ENCODE results near the gene CA12.

The CA12 gene

DNA sequence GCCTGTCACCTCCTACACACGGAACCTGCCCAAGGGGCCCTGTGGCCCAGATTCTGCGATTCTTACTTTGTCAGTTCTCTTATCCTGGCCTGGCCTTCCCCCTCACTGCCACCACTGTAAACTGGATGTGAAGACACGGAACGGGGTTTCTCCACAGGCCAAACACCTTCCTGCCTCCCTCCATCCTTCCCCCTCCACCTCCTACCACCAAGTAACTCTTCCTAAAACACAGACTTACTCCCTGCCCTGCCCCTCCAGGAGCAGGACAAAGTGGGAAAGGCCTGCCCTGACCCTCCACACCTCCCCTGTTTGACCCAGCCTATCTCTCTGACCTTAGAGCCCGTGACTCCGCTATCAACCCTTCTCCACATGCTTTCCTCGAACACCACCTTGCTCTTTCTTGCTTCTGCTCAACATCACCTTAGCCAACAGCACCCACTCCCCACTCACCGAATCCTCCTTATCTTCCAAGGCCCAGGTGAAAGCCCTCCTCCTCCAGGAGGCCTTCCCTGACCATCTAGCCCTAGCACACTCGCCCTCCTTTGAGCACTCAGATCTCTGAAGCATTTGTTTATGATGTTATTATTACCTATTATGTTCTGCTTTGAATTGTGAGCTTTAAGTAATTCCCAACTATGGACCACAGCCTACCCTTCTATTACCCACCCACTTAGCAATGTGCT lies 7.6 kb downstream of the CA12 start:
- DNase-seq (ENCODE audit: low spot score) (peak; percentile 38), ATAC-seq (ENCODE audit: low read depth) (no peak)
- Histone ChIP-seq H3K27me3 (ENCODE audit: insufficient read depth, poor library complexity, severe bottlenecking) (no peaks in the 10 kb centered on the region), H3K4me3 (ENCODE audit: severe bottlenecking) (no peak overlapping the region), H3K4me1 (ENCODE audit: insufficient read depth, poor library complexity, severe bottlenecking) (peaks cover 44% of the 10 kb centered on the region), H3K9me3 (ENCODE audit: severe bottlenecking) (no peaks in the 10 kb centered on the region), H3K36me3 (ENCODE audit: low read depth) (peaks cover 8% of the 10 kb centered on the region; the same call in 1 of the 2 replicates), H3K27ac (ENCODE audit: poor library complexity, severe bottlenecking) (peak overlapping the region; percentile 81)
- TF ChIP-seq CTCF (IDR thresholded peaks at IDR 0.05; ENCODE audit: poor library complexity, severe bottlenecking): no peak

DNA sequence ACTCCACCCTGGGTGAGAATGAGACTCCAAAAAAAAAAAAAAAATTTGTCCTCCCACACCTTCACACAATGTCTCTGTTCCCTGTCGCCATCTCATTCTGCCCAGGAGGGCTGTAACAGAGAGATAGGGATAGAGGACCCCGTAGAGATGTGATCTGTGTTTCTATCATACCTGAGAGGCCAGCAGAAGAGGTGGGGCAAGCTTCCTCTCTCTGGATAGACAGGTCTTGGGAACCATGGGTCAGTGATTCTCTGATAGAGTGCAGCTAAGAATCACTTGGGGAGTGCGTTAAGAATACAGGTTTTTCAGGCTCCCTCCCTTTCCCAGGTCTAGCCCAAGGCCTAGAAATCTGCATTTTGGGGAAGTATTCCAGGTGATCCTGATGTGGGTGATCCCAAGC lies 8.3 kb downstream of the CA12 start:
- TF ChIP-seq CTCF (IDR thresholded peaks at IDR 0.05; ENCODE audit: poor library complexity, severe bottlenecking): no peak
- Histone ChIP-seq H3K36me3 (ENCODE audit: low read depth) (peaks cover 9% of the 10 kb centered on the region; the same call in 1 of the 2 replicates), H3K9me3 (ENCODE audit: severe bottlenecking) (no peaks in the 10 kb centered on the region), H3K27ac (ENCODE audit: poor library complexity, severe bottlenecking) (peak overlapping the region; percentile 81), H3K4me1 (ENCODE audit: insufficient read depth, poor library complexity, severe bottlenecking) (peaks cover 42% of the 10 kb centered on the region), H3K4me3 (ENCODE audit: severe bottlenecking) (no peak overlapping the region), H3K27me3 (ENCODE audit: insufficient read depth, poor library complexity, severe bottlenecking) (no peaks in the 10 kb centered on the region)
- peak; percentile 20 for DNase-seq (ENCODE audit: low spot score)
- no peak for ATAC-seq (ENCODE audit: low read depth)

GRCh38 chr15:63372753-63373152 lies 8.9 kb downstream of the CA12 start:
- no peak overlapping the region for H3K4me3 ChIP-seq (ENCODE audit: severe bottlenecking)
- no peak for TF ChIP-seq CTCF (IDR thresholded peaks at IDR 0.05; ENCODE audit: poor library complexity, severe bottlenecking)
- no peak for ATAC-seq (ENCODE audit: low read depth)
- H3K27me3 ChIP-seq (ENCODE audit: insufficient read depth, poor library complexity, severe bottlenecking): no peaks in the 10 kb centered on the region
- H3K4me1 ChIP-seq (ENCODE audit: insufficient read depth, poor library complexity, severe bottlenecking): peaks cover 46% of the 10 kb centered on the region
- no peaks in the 10 kb centered on the region for H3K9me3 ChIP-seq (ENCODE audit: severe bottlenecking)
- H3K36me3 ChIP-seq (ENCODE audit: low read depth): peaks cover 9% of the 10 kb centered on the region; the same call in 1 of the 2 replicates
- DNase-seq (ENCODE audit: low spot score): peak; percentile 55
- peak overlapping the region; percentile 81 for H3K27ac ChIP-seq (ENCODE audit: poor library complexity, severe bottlenecking)

GRCh38 chr15:63372018-63372705 lies 9.5 kb downstream of the CA12 start:
- TF ChIP-seq CTCF (IDR thresholded peaks at IDR 0.05; ENCODE audit: poor library complexity, severe bottlenecking): peak; percentile 10
- peak overlapping the region; percentile 81 for H3K27ac ChIP-seq (ENCODE audit: poor library complexity, severe bottlenecking)
- H3K9me3 ChIP-seq (ENCODE audit: severe bottlenecking): no peaks in the 10 kb centered on the region
- H3K27me3 ChIP-seq (ENCODE audit: insufficient read depth, poor library complexity, severe bottlenecking): no peaks in the 10 kb centered on the region
- DNase-seq (ENCODE audit: low spot score): peak; percentile 95
- H3K4me3 ChIP-seq (ENCODE audit: severe bottlenecking): no peak overlapping the region
- H3K4me1 ChIP-seq (ENCODE audit: insufficient read depth, poor library complexity, severe bottlenecking): peaks cover 48% of the 10 kb centered on the region
- peaks cover 10% of the 10 kb centered on the region for H3K36me3 ChIP-seq (ENCODE audit: low read depth)
- peak; percentile 88 for ATAC-seq (ENCODE audit: low read depth)
